PFSK-1 (cell line): Measurements from ENCODE around the gene CHST9.

Source experiments
- POLR2AphosphoS5 ChIP-seq: IDR thresholded peaks from 2 replicates; pipeline ENCODE4 v1.6.1; 2012; ENCODE audit warnings: low read depth, mild to moderate bottlenecking, control low read depth, low read length, moderate library complexity
- SIN3A ChIP-seq: IDR thresholded peaks from 2 replicates; pipeline ENCODE4 v1.6.1; 2012; ENCODE audit warnings: mild to moderate bottlenecking, low read length, moderate library complexity, borderline replicate concordance; ENCODE audit not compliant: insufficient read depth
- TAF1 ChIP-seq: IDR thresholded peaks from 2 replicates; pipeline ENCODE4 v1.6.1; 2012; ENCODE audit warnings: low read length, control low read depth, borderline replicate concordance; ENCODE audit not compliant: insufficient read depth
- TF ChIP-seq, protein P1 (sequence below), 2 experiments: IDR thresholded peaks; 2 replicates each; pipeline versions ENCODE4 v1.6.1 to v1.8.0; 2011 to 2012; ENCODE audit warnings: low read depth in 2 of 2, low read length in 2 of 2, control low read depth in 1 of 2, inconsistent platforms in 1 of 2, mild to moderate bottlenecking in 1 of 2, moderate library complexity in 1 of 2; ENCODE audit not compliant: insufficient read depth in 1 of 2

DNA sequence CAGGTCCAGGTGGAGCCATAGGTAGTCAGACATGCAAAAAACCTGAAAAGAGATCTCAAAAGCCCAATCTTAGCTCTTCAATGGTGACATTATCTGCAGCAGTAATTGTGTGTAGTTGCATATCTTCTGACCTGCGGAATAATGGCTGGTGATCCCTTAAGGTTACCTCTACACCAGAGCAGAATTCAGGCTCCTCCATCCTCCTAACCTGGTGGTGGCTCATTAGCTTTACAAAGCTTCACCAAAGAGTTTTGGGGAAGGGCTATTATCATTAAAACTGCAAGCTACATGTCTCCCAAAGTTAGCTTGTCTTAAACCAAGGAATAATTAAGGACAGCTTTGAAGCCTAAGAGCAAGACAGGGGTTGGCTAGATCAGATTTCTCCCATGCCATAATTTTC is 42.6 kb upstream of the CHST9 start:
- TF ChIP-seq SIN3A (no peak), TAF1 (no peak), POLR2AphosphoS5 (no peak)
- TF ChIP-seq, protein P1, sequence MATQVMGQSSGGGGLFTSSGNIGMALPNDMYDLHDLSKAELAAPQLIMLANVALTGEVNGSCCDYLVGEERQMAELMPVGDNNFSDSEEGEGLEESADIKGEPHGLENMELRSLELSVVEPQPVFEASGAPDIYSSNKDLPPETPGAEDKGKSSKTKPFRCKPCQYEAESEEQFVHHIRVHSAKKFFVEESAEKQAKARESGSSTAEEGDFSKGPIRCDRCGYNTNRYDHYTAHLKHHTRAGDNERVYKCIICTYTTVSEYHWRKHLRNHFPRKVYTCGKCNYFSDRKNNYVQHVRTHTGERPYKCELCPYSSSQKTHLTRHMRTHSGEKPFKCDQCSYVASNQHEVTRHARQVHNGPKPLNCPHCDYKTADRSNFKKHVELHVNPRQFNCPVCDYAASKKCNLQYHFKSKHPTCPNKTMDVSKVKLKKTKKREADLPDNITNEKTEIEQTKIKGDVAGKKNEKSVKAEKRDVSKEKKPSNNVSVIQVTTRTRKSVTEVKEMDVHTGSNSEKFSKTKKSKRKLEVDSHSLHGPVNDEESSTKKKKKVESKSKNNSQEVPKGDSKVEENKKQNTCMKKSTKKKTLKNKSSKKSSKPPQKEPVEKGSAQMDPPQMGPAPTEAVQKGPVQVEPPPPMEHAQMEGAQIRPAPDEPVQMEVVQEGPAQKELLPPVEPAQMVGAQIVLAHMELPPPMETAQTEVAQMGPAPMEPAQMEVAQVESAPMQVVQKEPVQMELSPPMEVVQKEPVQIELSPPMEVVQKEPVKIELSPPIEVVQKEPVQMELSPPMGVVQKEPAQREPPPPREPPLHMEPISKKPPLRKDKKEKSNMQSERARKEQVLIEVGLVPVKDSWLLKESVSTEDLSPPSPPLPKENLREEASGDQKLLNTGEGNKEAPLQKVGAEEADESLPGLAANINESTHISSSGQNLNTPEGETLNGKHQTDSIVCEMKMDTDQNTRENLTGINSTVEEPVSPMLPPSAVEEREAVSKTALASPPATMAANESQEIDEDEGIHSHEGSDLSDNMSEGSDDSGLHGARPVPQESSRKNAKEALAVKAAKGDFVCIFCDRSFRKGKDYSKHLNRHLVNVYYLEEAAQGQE (IDR thresholded peaks at IDR 0.05; ENCODE audit: insufficient read depth in 1 of 2, low read depth in 2 of 2, low read length in 2 of 2): no peak
